HG02852 (cell line): Measurements from ENCODE around the gene THTPA.

Source experiments
- ATAC-seq: cut with Tn5 transposase; IDR thresholded peaks from one replicate; pipeline ENCODE4 v1.9.1; 2021; ENCODE audit warnings: mild to moderate bottlenecking, moderate library complexity; ENCODE audit not compliant: unreplicated experiment

THTPA gene

DNA sequence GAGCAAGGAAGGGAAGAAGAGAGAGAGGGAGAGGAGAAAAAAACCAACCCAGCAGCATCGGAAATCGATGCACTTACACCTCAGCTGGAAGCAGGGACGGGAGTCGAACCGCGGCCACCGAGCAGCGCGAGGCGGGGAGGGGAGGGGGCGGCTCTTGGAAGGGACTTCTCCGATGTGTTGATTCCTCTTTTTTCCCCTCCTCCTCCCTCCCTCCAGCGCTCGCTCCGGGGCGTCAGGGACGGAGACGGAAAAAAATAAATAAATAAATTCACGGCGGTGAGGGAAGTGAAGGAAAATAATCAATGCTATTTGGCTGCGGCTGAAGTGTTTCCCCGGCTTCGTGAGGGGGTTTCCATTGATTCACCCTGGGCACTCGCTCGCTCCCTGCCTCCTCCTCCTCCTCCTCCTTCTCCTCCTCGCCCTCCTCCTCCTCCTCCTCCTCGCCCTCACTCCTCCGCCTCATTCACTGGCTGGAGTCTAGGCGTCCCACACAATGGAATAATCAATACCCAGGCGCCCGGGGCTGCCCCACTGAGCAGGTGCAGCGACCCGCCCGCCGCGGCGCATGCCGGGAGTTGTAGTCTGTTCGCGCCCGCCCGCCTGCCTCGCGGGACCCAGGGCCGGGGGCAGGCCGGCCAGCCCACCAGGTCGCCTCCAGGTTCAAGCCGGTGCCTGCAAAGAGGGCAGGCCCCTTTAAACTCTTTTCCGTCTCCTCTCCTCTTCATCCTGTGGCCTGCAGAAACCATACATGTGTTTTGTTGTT, 4.6 kb upstream of the THTPA start, which contains the start of gene ZFHX2:
Gene ZFHX2 (minus strand): TSS at position 500 of the 763 bp plus-strand sequence. CDS start 16,440 bp downstream, outside the sequence.
- peak; percentile 51 for ATAC-seq

DNA sequence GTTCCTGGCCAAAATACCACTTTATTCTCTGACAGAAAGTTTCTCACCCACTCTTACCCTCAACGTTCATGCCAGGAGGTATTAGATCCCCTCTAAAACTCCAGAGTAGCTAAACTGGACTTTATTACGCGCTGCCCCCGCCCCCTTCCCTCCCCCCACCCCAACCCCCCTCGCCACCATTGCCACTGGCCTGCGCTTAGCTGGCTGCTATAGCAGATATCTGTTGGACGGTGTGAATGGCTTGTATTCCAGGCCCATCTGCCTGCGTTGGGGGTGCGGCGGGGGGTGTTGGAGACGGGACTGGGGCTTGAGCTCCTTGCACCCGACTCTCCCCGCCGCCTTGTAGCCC, 564 bp upstream of the THTPA start:
- ATAC-seq: no peak

DNA sequence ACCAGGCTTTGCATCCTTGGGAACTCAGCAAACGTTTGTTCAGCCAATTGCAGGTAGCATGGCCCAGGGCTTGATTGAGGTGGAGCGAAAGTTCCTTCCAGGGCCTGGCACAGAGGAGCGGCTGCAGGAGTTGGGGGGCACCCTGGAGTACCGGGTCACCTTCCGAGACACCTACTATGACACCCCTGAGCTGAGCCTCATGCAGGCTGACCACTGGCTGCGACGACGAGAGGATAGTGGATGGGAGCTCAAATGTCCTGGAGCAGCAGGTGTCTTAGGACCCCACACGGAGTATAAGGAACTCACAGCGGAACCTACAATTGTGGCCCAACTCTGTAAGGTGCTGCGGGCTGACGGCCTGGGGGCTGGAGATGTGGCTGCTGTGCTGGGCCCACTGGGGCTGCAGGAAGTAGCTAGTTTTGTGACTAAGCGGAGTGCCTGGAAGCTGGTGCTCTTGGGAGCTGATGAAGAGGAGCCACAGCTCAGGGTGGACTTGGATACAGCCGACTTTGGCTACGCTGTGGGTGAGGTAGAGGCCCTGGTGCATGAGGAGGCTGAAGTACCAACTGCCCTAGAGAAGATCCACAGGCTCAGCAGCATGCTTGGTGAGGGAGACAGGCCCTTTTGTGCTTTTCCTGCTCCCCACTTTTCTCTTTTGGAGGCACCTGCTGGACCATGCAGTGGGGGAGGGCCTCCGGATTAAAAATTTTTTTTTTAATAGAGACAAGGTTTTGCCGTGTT, 799 bp downstream of the THTPA start:
- no peak for ATAC-seq

DNA sequence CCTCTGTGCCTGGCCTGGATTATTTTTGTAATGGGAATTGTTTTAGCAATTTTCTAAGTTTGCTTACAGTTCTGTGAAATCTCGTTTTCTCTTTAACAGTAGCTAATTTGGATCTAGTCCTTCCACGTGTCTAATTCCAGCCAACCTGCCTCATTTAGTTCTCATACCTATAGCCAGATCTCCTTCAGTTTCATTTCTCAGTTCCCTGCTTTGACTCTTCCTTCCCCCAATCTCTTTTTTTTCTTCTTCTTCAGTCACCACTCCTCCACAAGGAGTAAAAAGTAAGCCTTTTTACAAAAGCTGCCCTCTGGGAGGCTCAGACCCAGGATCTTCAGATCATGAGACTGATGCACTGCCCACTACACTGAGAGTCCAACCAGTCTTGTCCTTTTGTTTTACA, 1.4 kb downstream of the THTPA start:
- ATAC-seq: no peak

DNA sequence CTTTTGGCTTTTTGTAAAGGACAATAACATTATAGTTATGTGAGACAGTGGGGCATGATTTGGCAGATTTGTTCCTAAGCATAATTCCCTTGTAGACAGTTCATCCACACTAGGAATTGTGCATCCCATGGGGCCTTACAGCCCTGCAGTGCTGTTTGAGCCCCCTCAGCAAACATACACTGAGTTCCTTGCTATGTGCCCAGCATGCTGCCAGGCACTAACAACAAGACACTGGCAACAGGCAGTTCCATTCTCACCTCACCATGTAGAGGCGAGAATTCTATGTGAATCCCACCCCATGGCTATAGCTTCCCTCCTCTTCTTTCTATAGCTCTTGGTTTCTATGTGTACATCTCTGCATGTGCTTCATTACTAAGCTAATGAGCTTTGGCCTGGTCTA, 1.9 kb downstream of the THTPA start:
- no peak for ATAC-seq

DNA sequence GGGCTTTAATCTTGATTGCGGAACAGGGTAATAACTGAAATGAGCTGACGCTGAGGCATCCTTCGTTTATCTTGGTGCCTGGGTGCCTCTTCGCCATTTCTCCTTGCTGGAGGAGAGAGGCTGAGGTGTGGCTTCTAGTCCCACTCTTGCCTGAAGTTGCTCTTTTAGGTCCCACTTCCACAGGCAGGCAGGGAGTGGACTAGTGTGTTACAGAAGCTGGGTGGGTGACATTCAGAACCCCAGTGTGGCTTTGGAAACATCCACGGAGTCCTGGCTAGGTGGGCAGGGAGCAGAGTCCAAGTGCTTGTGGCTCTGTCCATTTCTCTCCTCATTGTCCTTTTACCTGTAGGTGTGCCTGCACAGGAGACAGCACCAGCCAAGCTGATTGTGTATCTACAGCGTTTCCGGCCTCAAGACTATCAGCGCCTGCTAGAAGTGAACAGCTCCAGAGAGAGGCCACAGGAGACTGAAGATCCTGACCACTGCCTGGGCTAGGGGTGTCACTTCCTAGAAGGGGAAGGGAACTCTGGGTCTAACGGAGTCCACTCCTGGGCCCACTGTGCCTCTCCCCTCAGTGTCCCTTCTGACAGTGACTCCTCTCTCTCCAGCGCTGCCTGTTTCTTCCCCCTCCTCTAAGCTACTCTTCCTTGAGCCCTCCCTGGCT, 2.4 kb downstream of the THTPA start:
- ATAC-seq: no peak

DNA sequence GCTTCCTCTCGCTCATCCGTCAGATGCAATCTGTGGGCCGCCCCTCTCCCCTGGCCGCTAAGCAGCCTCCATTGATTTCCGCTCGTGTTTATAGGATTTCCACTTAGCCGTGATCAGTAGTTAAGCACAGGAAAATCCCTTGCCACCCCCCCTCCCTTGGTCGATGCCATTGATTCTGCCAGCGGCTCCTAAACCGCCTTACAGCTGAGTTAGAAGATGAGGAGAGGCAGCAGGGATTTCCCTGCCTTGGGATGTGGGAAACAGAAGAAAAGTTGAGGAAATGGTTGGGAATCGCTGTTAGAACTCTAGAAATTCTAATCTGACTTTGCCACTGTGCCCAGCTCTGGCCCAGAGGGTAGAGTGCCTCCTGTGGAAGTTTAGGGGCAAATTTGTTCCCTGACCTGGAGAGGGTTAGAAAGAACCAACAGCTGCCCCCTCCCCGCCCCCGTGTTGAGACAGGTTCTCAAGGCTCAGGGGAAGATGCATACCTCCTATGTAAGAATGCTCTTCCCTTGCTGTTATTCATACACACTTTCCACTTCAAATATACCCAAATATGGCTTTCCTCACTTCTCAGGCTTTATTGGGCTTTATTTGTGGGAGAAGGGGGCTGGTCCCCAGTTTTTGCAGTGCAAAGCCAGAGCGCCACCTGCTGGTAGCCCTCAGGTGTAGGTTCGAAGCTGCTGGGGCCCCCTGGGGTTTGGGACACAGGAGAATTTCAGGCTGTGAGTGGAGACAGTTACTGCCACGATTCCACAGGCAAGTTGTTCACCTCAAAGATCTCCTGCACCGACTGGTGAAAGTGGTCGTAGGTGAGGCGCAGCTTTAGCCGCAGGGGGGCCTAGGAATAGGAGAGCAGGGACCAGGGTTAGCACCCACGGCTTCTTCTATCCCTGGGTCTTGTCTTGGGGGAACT, 3.2 kb downstream of the THTPA start:
- no peak for ATAC-seq

DNA sequence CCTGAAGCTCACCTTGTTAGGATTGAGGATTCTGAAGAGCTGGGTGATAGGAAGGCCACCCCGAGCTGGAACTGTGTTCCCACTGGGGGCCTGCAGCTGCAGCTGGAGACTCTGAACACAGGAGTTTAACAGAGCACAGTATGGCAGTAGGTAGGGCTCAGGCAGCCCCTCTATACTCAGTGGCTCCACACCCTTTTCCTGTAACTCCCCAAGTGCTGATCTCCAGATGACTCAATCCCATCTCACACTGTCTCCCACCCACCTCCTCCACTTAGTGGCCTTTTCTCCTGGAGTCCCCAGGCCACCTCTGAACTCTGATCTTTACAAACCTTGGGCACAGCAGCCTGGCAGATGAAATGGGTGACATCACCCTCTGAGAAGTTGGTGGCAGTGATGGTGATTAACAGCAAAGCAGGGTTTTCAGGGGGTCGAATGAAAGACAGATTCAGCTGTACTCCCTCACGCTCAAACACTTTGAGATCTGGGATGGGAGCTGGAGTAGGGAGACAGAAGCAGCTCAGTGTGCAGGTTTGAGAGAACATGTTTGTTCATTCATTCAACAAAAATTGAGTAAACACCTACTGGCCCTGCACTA, 4.0 kb downstream of the THTPA start:
- ATAC-seq: no peak

DNA sequence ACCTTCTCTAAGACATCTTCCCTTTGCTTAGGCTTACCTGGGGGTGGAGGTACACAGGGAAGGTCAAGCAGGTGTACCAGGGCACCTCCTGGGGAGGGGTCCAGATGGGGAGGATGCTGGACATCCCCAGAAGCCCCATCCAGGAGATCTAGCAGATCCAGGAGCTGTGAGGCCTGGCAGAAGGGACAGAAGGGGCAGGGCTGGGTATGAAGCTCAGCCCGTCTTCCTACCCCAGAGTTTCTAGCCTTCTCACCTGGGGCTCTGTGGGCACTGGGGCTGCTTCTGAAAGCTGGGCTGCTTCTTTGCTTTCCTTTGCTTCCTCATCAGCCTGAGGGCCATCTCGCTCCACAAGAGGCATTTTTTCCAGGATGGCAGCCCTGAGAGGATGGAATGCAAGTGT, 5.2 kb downstream of the THTPA start:
- no peak for ATAC-seq

DNA sequence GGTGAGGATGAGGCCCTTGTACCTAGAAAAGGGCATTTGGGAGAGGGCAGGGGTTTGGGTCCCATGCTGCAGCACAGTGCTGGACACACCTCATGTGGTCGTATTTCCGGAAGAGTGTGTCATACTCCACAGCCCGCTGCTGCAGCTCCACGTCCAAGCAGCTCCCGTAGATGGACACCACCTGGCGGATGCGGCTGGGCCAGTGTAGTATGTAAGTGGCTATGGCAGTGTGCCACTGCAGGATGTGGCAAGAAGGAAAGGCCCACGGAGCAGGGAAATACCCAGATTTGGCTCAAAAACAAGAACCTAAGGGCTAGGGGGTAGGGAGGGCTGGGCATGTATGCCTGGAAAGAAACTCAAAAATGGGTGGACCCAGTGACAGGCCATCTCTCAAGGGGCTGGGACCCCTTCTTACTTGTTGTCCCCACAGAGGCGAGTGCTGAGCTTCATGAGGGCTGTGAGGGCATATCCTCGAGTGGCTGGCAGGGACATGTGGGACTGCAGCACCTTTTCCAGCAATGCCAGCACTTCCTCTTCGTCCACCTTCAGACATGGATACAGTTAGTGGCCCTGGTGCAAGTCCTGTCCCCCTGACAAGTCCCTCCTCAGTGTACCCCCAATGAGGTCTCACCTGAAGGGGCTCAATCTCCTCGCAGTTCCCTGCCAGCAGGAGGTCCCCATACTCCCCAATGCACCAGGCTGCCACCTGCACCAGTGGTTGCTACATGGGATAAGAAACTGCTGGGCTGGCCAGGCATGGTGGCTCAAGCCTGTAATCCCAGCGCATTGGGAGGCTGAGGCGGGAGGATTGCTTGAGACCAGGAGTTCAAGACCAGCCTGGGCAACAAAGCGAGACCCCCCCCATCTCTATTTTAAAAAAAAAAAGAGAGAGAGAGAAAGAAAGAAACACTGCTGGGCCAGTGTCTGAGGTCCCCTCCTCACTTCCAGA, 6.1 kb downstream of the THTPA start:
- no peak for ATAC-seq

DNA sequence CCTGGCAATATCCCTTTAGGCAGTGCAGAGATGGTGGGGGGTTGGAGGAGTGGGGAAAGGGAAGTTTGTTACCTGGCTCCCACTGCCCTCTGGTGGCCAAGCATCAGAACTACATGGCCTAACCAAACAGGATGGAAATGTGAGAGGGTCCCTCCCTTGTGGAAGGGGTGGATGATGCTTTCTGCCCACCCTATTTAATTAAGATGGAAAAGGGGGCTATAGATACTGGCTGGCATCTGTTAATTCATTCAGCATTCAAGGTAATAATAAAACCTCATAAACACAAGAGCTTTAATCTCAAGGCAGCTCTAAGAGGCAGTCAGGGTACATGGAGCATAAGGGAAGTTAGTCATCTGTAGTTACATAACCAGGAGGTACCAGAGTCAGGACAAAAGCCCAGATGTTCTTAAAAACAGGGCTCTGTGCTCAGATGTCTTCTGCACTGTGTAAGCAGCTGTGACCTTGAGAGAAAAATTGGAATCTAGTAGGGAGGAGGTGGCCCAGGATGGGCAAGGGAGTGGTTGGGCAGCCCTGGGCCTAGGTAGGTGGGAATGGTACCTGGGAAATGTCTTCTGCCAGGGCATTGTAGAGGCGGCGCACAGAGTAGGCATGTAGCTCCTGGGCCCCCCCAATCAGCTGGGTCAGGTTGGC, 6.9 kb downstream of the THTPA start:
- ATAC-seq: no peak

DNA sequence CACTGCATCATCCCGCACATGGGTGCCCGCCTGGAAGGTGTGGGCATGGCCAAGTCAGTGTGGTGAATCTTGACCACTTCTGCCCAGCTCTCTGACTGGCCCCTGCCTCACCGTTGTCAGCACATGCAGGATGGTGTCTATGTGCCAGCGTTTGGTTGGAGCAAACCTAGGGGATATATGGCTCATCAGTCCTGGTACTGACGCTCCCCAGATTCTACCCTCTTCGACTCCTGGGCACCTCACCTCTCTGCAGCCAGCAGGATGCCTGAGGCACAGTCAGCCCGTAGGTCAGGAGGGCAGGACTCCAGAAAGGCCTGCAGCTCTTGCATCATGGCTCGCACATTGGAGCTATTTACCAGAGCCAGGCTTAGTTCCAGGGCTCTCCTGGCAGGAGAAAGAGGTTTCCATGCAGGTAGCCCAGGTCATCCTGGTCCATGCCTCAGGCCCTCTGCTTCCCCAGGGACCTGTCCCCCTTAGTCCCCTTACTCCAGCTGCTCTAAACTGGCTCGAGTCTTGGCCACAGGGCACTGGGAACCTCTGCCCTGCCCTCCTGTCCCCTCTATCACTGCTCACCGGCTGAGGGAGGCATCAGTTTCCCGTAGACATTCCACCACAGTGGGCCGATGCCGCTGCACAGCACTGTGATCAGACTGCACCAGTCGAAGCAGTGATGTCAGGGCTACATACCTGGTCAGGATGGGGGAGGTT, 7.6 kb downstream of the THTPA start:
- ATAC-seq: no peak

DNA sequence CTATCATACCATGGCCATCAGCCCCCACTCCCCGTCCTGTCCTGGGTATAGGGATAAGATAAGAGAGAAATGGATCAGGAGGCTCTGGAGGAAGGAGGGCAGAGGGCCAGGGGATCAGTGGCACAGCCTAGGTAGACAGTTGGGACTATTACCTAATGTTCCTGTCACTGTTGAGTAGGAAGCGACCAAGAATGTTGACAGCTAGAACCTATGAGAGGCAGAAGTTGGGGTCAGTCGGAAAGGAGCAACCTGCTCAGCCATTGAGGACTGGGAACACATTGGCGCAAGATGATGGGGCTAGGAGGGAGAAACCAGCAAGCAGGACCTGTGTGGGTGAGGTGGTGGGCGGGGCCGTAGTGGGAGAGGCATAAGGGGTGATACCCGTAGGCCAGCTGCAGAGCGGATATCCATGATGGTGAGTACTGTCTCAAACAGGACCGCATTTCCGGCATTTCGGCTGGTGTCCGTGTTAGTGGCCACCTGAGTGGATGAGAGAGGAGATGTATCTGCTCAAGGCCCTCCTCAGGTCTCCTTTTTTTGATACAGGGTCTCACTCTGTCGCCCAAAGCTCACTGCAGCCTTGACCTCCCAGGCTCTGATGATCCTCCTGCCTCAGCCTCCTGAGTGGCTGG, 8.2 kb downstream of the THTPA start:
- ATAC-seq: no peak

DNA sequence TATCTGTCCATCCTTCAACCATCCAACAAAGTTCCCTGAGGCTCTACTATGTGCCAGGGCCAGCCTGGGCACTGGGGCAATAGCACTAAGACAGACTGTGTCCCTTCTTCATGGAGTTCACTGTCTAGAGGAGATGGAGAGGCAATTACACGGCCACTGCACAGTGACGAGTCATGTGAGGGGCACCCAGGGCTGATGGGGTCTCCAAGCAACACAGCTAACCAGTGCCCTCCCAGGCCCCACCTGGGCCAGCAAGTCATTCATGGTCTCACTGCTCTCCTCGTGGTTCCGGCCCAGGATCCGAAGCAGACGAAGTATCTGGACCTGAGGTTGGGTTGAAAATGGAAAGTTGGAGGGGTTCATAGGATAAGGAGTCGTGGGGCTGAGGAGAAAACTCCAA, 8.8 kb downstream of the THTPA start:
- ATAC-seq: no peak

DNA sequence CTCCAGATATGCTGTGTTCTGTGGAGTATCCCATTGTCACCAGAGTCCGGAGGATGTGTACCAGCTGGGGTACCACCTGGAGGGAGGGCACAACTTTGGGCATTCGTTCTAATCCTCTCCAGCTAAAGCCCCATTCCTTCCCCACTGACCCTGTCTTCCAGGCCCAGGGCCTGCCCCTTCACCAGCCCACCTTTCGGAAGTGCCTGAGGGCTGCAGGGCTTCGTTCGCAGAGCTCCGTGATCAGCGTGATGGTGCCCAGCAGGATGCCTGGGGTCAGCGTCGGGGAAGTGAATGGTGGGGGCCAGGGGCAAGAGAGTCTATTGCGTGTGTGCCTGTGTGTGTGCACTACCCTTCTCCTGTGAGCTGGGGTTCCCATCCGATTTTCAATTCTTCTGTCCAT, 9.6 kb downstream of the THTPA start:
- ATAC-seq: no peak

DNA sequence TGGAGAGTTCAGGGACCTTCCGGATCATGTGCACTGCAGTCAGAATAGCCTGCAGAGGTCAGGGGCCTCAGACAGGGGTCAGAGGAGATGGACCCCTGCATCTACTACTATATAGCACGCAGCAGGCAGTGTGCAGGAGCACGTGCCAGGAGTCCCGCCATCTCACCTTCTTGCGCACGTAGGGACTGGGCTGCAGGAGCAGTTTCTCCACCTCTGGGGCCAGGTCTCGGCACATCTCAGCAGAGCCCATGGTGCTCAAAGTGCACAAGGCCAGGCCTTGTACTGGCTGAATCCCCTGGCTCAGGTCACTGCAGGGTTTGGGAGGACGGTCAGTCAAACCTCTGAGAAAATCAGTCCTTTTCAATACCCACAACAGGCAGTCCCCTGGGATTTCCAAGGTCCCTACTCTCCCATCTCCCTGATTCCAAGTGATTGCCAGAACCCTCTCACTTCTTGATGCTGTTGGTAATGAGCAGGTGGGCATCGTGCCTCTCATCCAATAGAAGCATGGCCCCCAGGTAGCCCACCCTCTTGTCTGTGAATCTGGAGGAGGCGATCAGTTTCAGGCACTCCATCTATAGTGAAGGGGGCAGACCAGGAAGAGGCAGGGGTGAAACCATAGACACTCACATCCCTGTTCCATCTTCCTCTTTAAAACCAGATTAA, 10.2 kb downstream of the THTPA start:
- no peak for ATAC-seq

DNA sequence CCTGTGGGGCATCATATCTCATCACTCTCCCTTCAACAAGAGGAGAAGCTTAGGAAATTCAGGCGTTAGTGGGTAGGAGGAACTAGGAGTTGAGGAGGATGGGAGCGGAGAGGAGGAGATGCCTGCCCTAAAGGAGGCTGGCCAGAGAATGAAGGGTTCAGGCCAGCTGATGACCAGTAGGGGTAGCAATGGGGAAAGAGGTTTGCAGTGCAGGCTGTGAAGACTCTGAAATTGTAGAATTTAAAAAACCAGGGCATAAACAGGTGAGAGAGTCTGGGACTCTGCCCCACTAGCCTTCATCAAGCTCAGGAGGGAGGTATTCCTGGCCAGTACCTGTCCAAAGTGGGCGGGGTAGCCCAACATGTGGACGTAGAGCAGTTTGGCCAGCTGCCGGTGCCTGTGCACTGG, 10.7 kb downstream of the THTPA start:
- ATAC-seq: peak; percentile 18
